ENCODE measurements around the gene NKX2-2.

The NKX2-2 gene

DNA sequence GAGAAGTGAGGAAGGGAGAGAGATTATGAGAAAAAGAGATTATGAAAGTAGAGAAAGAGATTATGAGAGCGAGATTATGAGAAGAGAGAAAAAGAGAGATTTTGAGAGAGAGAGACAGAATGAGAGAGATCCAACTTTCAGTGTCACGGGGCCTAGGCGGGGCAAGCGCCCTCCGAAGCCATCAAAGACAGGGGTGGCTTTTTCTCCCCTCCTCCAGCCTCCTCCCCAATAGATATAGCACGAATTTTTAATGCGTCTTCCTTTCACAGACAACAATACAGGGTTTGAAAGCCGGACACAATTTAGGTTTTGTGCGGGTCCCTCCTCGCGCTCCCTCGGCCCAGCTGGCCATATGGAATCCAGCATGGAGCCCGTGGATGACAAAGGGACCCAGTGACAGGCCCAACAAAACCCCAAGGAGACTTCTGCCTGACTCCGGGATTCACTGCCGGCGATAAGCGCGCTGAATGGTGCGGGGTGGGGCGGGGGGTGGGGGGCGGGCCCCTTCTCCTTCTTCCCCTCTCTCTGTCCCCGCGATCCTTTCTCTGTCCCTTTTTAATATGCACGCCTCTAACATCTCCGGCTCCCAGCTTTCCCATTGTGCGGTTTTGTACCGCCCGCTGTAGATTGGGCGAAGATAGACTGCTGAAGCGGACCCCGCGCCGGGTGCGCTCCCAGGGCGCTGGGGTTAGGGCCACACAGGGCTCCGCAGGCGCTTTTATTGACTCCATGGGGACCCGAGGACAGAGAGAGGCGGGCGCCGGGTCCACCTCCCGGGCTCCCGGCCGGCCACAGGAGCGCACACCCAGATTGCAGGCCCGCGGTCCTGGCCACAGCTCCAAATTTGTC is 5.4 kb downstream of the NKX2-2 start:
- TF ChIP-seq, protein P1, sequence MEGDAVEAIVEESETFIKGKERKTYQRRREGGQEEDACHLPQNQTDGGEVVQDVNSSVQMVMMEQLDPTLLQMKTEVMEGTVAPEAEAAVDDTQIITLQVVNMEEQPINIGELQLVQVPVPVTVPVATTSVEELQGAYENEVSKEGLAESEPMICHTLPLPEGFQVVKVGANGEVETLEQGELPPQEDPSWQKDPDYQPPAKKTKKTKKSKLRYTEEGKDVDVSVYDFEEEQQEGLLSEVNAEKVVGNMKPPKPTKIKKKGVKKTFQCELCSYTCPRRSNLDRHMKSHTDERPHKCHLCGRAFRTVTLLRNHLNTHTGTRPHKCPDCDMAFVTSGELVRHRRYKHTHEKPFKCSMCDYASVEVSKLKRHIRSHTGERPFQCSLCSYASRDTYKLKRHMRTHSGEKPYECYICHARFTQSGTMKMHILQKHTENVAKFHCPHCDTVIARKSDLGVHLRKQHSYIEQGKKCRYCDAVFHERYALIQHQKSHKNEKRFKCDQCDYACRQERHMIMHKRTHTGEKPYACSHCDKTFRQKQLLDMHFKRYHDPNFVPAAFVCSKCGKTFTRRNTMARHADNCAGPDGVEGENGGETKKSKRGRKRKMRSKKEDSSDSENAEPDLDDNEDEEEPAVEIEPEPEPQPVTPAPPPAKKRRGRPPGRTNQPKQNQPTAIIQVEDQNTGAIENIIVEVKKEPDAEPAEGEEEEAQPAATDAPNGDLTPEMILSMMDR (IDR thresholded peaks at IDR 0.05; ENCODE audit: extremely low read depth, missing control alignments): no peak
- DNase-seq (ENCODE audit: low spot score): no peak

- DNase-seq (ENCODE audit: low spot score): no peak
- TF ChIP-seq, protein P1 (IDR thresholded peaks at IDR 0.05; ENCODE audit: extremely low read depth, missing control alignments): no peak
Observed at GRCh38 chr20:21507400-21508229, 6.2 kb downstream of the NKX2-2 start.

GRCh38 chr20:21505810-21506530 is 7.9 kb downstream of the NKX2-2 start:
- DNase-seq (ENCODE audit: low spot score): peak; percentile 91
- TF ChIP-seq, protein P1 (IDR thresholded peaks at IDR 0.05; ENCODE audit: extremely low read depth, missing control alignments): peak; percentile 80

DNA sequence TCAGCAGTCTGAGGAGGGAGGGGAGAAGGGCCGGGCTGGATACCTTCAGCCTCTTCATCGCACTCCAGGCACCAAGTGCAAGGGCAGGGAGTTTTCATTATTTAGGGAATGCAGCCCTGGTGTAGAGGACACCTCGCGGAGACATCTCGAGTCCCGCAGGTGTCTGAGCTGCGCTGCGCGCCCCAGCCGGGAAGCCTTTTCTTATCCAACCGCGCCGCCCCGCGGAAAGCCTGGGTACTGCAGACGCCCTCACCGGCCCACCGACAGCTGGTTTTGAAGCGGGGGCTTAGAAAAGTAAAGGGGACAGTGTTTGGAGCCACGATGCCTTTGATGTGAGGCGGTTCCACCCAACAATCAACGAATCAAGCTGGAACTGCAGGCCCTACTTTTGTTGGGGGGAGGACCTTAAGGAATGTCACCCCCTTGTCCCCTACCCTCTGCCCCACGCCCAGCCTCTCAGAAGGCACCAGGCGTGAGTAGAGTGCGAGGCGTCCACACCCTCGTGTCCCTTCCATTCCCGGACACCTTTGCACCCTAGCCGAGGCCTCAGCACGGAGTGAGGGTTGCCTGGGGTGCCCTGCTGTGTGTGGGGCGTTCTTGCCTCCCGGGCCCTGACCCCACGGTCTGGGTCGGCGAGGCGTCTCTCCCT is 8.6 kb downstream of the NKX2-2 start:
- peak; percentile 88 for DNase-seq (ENCODE audit: low spot score)
- TF ChIP-seq, protein P1 (IDR thresholded peaks at IDR 0.05; ENCODE audit: extremely low read depth, missing control alignments): peak; percentile 95

DNA sequence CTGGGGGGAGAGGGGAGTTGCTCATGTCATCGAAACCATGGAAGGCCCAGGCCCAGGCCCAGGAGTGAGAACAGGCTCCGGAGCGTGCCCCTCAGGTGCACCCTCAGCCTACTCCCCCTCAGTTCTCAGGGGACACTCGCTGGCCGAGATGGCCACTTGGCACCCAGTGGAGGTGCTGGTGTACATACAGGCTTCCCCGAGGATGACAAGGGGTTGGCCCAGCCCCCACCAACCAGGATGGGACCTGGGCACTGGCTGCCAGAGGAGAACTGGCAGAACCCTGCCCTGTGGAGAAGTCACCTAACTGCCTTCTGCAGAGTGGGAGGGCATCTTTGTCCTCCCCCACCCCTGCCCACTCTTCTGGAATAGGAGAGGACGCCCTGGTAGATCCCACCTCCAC is 9.5 kb downstream of the NKX2-2 start:
- DNase-seq (ENCODE audit: low spot score): no peak
- TF ChIP-seq, protein P1 (IDR thresholded peaks at IDR 0.05; ENCODE audit: extremely low read depth, missing control alignments): no peak

DNA sequence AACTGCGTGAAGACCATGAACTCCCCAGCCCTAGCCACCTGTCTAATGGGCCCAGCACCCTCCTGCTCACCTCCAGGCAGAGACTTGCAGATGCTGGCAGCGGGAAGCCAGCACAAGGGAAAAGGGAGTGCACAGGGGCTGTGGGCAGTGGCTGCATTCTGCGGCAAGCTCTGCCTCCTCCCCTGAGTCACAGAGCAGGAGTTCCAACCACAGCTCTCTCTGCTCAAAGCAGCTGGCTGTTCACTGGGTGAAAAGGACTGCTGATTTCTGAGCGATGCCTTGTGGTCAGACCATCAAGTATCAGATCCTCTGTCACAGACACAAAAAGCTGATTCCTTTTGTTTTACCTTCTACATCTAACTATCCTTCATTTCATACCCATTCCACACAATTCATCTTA is 10.5 kb downstream of the NKX2-2 start:
- peak; percentile 80 for DNase-seq (ENCODE audit: low spot score)
- TF ChIP-seq, protein P1 (IDR thresholded peaks at IDR 0.05; ENCODE audit: extremely low read depth, missing control alignments): no peak

Measured in GM20000 (cell line).